GM12872 (cell line): Measurements from ENCODE around the gene MTPN.

Experiments used
- TF ChIP-seq, protein P1 (sequence below): IDR thresholded peaks from 3 replicates; pipeline ENCODE4 v1.5.1; 2011; ENCODE audit warnings: low read depth, mild to moderate bottlenecking, low read length, moderate library complexity; ENCODE audit not compliant: insufficient read depth

The MTPN gene

DNA sequence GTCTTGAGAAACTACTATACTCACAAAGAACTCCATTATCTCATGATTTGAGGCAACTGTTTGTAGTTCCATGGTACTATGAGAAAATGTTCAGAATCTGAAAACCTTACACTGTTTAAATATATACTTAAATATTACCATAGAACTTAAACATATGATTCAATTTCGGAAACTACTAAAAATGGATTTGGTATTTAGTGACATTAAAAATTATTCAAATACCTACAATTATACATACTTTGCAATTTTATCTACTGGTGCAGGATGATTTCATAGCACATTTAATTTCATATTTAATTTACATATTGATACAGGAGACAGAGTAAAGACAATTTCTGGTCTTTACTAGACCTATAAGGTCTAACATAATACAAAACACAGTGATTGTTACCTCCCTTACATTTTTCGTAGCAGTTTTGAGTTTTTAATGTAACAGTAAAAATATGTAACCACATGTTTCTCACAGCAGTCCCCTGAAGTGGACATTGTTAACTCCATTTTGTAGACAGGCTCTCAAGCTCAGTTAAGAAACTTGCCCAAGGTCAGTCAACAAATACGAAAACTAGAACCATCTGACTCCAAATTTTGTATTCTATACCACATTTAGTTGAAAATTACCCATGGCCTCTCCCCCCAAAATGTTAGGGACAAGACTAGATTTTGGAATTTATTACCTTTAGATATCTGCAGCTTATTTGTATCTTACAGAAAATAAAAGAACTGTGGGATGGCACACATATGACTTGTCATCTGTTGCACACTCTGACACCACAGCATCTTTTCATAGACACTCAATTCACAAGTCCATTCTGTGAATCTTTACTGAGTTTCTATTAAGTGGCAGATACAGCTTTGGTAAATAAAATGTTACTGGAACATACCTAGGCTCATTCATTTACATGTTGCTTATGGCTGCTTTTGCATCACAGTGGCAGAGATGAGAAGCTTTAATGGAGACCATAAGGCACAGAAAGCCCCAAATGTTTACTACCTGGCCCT, 36.8 kb downstream of the MTPN start:
- TF ChIP-seq, protein P1, sequence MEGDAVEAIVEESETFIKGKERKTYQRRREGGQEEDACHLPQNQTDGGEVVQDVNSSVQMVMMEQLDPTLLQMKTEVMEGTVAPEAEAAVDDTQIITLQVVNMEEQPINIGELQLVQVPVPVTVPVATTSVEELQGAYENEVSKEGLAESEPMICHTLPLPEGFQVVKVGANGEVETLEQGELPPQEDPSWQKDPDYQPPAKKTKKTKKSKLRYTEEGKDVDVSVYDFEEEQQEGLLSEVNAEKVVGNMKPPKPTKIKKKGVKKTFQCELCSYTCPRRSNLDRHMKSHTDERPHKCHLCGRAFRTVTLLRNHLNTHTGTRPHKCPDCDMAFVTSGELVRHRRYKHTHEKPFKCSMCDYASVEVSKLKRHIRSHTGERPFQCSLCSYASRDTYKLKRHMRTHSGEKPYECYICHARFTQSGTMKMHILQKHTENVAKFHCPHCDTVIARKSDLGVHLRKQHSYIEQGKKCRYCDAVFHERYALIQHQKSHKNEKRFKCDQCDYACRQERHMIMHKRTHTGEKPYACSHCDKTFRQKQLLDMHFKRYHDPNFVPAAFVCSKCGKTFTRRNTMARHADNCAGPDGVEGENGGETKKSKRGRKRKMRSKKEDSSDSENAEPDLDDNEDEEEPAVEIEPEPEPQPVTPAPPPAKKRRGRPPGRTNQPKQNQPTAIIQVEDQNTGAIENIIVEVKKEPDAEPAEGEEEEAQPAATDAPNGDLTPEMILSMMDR = no peak

DNA sequence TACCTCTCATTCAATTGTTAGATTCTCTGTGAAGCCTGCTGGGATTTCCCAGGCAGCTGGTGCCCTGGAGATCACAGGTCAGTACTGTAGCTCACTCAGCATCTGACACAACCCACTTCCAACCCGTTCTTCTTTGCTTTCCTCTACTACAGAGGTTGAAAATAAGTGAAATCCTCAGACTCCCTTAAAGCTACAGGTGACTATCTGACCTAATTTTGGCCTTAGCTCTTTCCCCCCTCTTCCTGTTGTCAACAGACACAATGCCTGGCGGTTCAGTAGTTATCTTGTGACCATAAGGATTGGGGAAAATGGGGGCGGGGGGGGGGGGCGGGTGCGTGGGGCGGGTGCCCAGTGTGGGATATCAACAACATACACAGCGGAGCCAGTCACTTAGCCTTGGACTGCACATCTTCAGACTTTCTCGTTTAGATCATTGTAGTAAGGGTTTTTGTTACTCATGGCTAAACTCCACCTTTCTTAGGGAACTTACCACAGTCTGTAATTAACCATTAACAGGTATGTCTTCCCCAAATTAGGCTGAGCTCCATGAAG, 37.8 kb downstream of the MTPN start:
- TF ChIP-seq, protein P1 = no peak

DNA sequence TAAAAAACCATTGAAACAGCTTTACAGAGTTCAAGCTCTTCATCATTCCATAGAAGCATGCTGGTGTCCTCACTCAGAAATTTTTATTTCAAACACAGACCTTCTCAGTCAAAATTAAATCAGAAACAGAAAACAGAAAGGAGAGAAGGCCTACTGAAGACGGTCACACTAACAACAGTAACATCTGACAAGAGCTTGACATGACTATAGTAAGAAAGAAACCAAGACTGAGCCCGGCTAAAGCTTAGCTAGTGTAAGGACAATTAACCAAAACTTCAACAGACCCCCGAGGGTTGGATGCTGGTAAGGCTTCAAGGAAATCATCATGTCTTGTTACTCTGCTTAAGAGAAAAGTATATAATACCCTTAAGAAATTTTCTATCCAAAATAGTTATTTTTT, 38.6 kb downstream of the MTPN start:
- TF ChIP-seq, protein P1 = no peak

DNA sequence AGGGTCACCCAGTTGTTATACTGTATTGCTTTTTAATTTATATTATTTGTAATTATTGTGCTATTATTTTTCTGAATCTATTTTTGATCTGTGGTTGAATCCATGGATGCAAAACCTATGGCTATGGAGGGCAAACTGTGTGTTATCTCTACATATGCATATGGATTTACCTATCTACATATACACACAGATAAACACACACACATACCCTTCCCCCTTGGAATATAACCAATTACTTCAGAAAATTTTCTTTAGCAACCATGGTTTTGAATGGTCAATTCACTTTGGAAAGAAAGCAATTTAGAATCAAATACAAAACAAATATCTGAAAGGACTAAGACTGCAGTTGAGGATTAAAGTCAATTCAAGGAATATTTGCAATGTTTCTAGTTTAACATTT, 39.1 kb downstream of the MTPN start:
- TF ChIP-seq, protein P1 = no peak

DNA sequence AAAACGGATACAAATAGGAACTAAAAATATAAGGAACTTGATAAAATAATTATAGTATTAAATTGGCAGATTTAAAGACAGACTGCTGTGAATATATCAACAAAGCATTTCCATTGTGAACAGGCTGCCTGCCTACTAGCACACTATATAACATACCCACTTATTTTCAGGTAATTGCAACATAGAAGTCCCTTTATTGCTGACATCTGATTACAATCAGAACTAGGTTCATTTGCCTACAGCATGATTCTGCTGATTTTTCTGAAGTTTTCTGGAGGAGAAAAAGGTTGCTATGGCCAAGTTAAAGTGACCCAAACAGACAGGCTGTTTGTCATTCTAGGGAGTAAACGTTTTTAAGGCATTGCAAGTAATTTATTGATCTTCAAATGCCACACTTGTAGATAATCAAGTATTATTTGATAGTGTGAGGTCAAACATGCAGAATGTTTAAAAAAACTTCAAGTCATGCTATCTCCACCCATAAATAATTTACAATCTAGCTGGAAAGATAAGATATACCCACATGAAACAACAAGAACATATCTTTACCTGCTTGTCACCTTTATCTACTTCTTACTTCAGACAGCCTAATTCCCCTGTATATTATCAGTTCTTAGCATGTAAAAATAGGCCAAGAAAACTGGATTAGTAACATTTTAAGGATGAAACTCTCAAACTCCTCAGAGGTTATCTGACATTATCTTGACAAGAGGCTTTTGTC, 40.5 kb downstream of the MTPN start:
- TF ChIP-seq, protein P1 = no peak

DNA sequence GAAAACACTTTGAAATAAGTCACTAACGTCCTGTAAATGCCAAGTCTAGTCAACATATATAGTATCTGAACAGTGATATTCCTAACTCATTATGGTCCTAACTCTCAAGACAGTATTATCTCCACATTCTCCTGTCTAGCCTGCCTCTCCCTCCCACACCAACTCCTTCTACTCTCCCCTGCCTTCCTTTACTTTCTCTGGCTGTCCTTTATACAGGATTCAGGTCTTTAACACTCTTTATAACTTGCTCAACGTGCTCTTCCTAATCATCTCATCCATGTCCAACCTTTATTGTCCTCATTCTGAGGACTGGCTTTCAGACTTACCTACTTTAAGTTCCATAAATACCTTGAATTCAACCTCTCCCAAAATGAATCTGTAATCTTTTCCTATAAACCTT, 42.5 kb downstream of the MTPN start:
- TF ChIP-seq, protein P1 = no peak
